Uterus (tissue), 4 donors: Measurements from ENCODE around the gene SNX10. TPM values are rescaled to one million over a fixed set of nuclear protein-coding genes. Genes with fewer than 3 reads are reported as not detected.

Source experiments
- DNase-seq, 2 donors: peaks; one replicate each; pipeline ENCODE4 v3.0.0-alpha.2; 2019 to 2020
- H3K27ac ChIP-seq, 2 donors: fragments of 200-600 bp; sonication (generic); 1 replicate in 1 of 2; 2 replicates in 1 of 2; pipeline ENCODE4 v1.5.1; 2016 to 2018
- H3K27me3 ChIP-seq, 2 donors: fragments of 200-600 bp; sonication (generic); one replicate each; pipeline ENCODE4 v1.5.1; 2018 to 2019; ENCODE audit warnings: control low read depth in 1 of 2
- H3K36me3 ChIP-seq, 2 donors: fragments of 200-600 bp; sonication (generic); one replicate each; pipeline ENCODE4 v1.5.1; 2019; ENCODE audit warnings: control low read depth in 1 of 2
- H3K4me1 ChIP-seq, 2 donors: fragments of 200-600 bp; sonication (generic); one replicate each; pipeline ENCODE4 v1.5.1; 2018 to 2019; ENCODE audit warnings: control low read depth in 1 of 2
- H3K4me3 ChIP-seq, 2 donors: fragments of 200-600 bp; sonication (generic); 1 replicate in 1 of 2; 2 replicates in 1 of 2; pipeline ENCODE4 v1.5.1; 2018 to 2019; ENCODE audit warnings: mild to moderate bottlenecking in 1 of 2
- H3K9me3 ChIP-seq, 2 donors: fragments of 200-600 bp; sonication (generic); one replicate each; pipeline ENCODE4 v1.5.1; 2019; ENCODE audit warnings: control low read depth in 1 of 2
- POLR2A ChIP-seq, 2 donors: fragments of 450-650 bp; IDR thresholded peaks; one replicate each; pipeline ENCODE4 v1.6.1; 2016; ENCODE audit warnings: antibody characterized with exemption in 2 of 2, mild to moderate bottlenecking in 1 of 2, moderate library complexity in 1 of 2
- intact Hi-C: fragments of 100-400 bp; cut with DNase I; formaldehyde crosslinking; loops from one replicate; pipeline ENCODE4 v1.15.1; 2023; ENCODE audit warnings: low total_unique reads
- total RNA-seq, 4 donors: library from RNA; depleted of rRNA in 3 of 4; stranded (reverse); fragments of >200 nt in 3 of 4; gene quantifications; one replicate each; pipeline versions ENCODE4 v1.1.0 to v1.2.4, GENCODE V29; 2014 to 2023
- TF ChIP-seq, protein P1 (sequence below), 4 experiments: fragments of 200-600 bp in 2 of 4; fragments of 450-650 bp in 2 of 4; sonication (generic) in 2 of 4; IDR thresholded peaks; one replicate each; pipeline ENCODE4 v1.5.1; 2016 to 2019; ENCODE audit warnings: antibody characterized with exemption in 4 of 4, mild to moderate bottlenecking in 2 of 4, moderate library complexity in 1 of 4
- donor health status: DM: yes; HTN: yes; CAD: no.

SNX10 gene
- total RNA-seq, 4 donors from 2014 or later, result 7.7 to 16.8 (median 9.7) TPM

DNA sequence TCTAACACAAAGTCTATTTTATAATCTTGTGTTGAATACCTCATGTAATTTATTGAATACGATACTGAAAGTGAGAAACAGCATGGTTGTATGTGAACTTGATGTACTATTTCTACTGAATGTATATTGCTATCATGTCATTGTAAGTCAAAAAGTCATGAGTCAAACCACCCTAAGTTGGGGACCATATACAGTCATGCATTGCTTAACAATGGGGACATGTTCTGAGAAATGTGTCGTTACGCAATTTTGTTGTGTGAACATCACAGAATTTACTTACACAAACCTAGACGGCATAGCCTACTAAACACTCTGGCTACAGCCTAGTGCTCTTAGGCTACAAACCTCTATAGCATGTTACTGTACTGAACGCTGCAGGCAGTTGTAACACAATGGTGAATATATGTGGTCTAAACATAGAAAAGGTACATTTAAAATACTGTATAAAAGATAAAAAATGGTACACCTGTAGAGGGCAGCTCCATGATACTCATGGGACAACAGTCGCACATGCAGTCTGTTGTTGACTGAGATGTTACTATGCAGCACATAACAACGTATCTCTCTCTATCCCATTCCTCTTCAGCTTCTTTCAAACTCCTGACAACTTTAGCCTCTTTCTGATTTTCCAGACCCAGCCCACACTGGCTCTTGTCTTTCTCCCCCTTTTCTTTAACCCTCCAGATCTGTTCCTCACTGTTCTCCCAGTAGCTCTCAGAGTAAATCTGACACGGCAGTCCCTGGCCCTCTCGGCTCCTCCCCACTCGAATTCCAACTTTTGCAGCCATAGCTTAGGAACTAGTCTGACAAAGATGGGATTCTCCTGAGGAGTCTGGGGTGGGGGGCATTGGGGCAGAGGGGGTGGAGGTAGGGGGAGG, 90.1 kb downstream of the SNX10 start:
- Histone ChIP-seq H3K4me1 (no peaks in the 10 kb centered on the region), H3K27me3 (peaks cover 1 to 7% of the 10 kb centered on the region in 2 donors), H3K4me3 (no peak overlapping the region), H3K36me3 (no peaks in the 10 kb centered on the region), H3K9me3 (no peaks in the 10 kb centered on the region), H3K27ac (no peak overlapping the region)
- TF ChIP-seq POLR2A (IDR thresholded peaks at IDR 0.05), result no peak
- TF ChIP-seq, protein P1, sequence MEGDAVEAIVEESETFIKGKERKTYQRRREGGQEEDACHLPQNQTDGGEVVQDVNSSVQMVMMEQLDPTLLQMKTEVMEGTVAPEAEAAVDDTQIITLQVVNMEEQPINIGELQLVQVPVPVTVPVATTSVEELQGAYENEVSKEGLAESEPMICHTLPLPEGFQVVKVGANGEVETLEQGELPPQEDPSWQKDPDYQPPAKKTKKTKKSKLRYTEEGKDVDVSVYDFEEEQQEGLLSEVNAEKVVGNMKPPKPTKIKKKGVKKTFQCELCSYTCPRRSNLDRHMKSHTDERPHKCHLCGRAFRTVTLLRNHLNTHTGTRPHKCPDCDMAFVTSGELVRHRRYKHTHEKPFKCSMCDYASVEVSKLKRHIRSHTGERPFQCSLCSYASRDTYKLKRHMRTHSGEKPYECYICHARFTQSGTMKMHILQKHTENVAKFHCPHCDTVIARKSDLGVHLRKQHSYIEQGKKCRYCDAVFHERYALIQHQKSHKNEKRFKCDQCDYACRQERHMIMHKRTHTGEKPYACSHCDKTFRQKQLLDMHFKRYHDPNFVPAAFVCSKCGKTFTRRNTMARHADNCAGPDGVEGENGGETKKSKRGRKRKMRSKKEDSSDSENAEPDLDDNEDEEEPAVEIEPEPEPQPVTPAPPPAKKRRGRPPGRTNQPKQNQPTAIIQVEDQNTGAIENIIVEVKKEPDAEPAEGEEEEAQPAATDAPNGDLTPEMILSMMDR (IDR thresholded peaks at IDR 0.05), result no peak
- DNase-seq, result no peak
- intact Hi-C loops, result no loop called here

DNA sequence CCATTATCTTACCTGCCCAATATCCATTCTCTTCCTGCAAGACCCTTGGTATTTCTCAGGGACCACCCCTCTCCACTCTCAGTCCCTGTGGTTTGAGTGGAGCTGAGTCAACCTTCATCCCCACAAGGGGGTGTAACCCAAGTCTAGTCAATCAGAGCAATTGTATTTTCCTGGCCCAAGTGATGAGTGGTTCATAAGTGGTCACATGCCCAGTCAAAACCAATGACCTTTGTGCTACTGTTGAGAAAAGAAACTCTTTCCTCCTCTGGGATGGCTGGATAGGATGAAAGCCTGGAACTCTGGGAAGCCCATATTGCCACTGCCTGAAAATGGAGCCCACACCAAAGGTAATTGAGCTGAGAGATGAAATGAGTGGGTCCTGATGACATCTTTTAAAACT, 93.6 kb downstream of the SNX10 start:
- Histone ChIP-seq H3K4me1 (no peaks in the 10 kb centered on the region), H3K27ac (no peak overlapping the region), H3K4me3 (no peak overlapping the region), H3K9me3 (no peaks in the 10 kb centered on the region), H3K27me3 (no peaks in the 10 kb centered on the region), H3K36me3 (no peaks in the 10 kb centered on the region)
- no peak for TF ChIP-seq POLR2A (IDR thresholded peaks at IDR 0.05)
- TF ChIP-seq, protein P1 (IDR thresholded peaks at IDR 0.05), result no peak
- no peak for DNase-seq
- intact Hi-C loops, result no loop called here

DNA sequence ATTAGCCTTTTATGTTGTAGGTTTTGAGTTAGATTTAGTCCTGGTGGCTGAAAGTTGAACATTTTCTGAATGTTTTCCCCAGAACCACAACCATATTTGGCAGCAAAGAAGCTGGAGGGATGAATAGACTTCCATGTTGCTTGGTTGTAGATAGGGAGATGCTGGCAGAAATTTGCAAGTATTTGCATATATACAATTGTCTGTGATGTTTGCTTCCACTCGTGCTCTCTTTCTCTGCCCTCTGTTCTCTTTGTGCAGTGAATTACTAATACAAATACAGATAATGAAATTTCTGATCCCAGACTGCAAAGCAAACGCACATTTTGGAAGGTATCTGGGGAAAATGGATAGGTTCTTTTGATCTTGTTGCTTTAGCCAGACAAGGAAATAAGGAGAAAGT, 96.1 kb downstream of the SNX10 start:
- Histone ChIP-seq H3K4me1 (no peaks in the 10 kb centered on the region), H3K9me3 (no peaks in the 10 kb centered on the region), H3K36me3 (no peaks in the 10 kb centered on the region), H3K4me3 (no peak overlapping the region), H3K27ac (no peak overlapping the region), H3K27me3 (no peaks in the 10 kb centered on the region)
- no peak for TF ChIP-seq POLR2A (IDR thresholded peaks at IDR 0.05)
- TF ChIP-seq, protein P1 (IDR thresholded peaks at IDR 0.05), result no peak
- intact Hi-C loops, result no loop called here
- DNase-seq, result no peak

DNA sequence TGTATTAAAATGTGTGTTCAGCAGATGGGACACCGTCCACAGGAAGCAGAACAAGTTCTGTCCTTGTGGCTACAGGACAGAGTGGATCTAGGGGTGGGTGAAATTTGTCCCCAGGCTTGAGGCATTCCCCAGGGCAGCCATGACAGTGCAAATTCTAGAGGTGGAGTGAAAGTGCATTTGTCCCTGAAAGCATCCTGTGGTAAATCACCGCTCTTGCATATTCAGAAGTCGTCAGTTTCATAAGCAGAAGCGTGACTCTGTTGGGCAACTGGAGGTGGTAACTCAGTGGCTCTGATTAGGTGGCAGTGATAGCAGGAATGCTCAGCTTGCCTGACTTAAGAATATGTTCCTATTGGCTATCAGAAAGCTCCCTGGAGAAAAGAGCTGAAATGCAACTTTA, 96.6 kb downstream of the SNX10 start:
- H3K4me1 ChIP-seq, result no peaks in the 10 kb centered on the region
- H3K4me3 ChIP-seq, result no peak overlapping the region
- DNase-seq, result no peak
- no peak for TF ChIP-seq POLR2A (IDR thresholded peaks at IDR 0.05)
- TF ChIP-seq, protein P1 (IDR thresholded peaks at IDR 0.05), result no peak
- intact Hi-C loops, result no loop called here
- H3K27me3 ChIP-seq, result no peaks in the 10 kb centered on the region
- H3K9me3 ChIP-seq, result no peaks in the 10 kb centered on the region
- no peak overlapping the region for H3K27ac ChIP-seq
- no peaks in the 10 kb centered on the region for H3K36me3 ChIP-seq

DNA sequence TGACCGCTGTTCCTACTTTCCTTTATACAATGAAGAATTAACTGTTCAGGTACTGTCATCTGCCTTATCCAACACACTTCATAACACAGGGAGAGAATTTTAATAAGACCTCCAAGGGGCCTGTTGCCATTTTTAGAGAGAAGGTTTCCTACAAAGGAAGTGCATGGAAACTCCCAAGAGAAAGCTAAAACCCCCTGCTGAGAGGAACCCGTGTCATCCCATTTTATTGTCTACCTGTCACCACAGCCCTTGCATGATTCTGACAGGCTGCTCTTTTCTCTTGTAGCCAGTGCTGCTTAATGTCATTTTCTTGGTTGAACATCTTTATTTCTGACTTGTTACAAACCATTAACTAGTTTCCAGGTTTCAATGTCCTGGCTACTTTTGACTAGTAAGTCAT, 98.4 kb downstream of the SNX10 start:
- no peaks in the 10 kb centered on the region for H3K36me3 ChIP-seq
- TF ChIP-seq, protein P1 (IDR thresholded peaks at IDR 0.05), result no peak
- TF ChIP-seq POLR2A (IDR thresholded peaks at IDR 0.05), result no peak
- H3K9me3 ChIP-seq, result no peaks in the 10 kb centered on the region
- no peaks in the 10 kb centered on the region for H3K4me1 ChIP-seq
- no peak overlapping the region for H3K4me3 ChIP-seq
- no peak overlapping the region for H3K27ac ChIP-seq
- no peaks in the 10 kb centered on the region for H3K27me3 ChIP-seq
- intact Hi-C loops, result no loop called here
- no peak for DNase-seq
